ENCODE results near the gene AACS.
A peak's percentile ranks its signal among the peaks of the same experiment; 100 is the strongest.
"Not testable (repeated sequence)": the region's sequence is repeated elsewhere in the genome, so short reads cannot be mapped to it uniquely, and the experiment has no call there.

AACS gene

DNA sequence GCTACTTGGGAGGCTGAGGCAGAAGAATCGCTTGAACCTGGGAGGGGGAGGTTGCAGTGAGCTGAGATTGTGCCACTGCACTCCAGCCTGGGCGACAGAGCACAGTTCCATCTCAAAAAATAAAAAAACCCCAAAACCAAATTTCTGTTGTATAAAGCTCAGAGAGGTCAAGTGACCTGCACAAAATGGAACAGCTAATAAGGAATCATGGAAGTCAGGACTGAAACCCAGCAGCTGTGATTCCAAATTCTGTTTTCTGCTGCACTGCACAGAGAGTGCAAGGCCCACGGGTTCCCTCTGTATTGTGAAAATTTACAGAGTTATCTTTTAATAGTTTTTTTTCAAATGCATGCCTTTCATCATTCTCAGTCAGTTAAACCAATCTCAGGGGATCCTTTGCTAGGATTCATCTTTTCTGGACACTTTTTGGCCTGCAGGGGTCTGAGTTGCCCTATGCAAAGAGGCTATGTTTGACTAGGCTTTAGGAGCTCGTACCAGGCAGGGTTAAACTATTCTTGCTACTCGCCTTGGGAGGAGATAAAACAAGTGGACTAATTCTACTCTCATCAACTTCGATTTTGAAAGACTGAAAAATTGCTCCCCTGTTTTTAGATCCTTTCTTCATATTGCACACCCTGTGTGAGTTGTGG, 26.1 kb upstream of the AACS start:
- peaks cover 5% of the 10 kb centered on the region for H3K9me3 Mint-ChIP-seq
- no peaks in the 10 kb centered on the region for H3K27me3 Mint-ChIP-seq
- no peaks in the 10 kb centered on the region for H3K4me1 Mint-ChIP-seq
- peaks cover 3% of the 10 kb centered on the region for H3K36me3 Mint-ChIP-seq (ENCODE audit: low read depth)
- H3K4me3 Mint-ChIP-seq: no peak overlapping the region
- ATAC-seq (no peak), DNase-seq (no peak)
- H3K27ac Mint-ChIP-seq: no peak overlapping the region

DNA sequence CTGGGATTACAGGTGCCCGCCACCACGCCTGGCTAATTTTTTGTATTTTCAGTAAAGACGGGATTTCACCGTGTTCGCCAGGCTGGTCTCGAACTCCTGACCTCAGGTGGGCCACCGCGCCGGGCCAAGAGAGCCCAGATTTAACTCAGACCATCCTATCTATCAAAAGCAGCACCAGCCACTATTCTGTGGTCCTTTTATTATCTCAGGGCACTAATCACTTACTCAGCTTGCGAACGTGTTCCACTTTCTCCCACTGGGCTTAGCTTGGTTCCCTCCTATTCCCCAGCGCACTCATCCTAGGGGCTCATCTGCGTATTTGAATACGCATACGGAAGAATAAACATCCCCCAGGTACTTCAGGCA, 16.2 kb upstream of the AACS start:
- no peak for ATAC-seq
- H3K36me3 Mint-ChIP-seq (ENCODE audit: low read depth): no peaks in the 10 kb centered on the region

DNA sequence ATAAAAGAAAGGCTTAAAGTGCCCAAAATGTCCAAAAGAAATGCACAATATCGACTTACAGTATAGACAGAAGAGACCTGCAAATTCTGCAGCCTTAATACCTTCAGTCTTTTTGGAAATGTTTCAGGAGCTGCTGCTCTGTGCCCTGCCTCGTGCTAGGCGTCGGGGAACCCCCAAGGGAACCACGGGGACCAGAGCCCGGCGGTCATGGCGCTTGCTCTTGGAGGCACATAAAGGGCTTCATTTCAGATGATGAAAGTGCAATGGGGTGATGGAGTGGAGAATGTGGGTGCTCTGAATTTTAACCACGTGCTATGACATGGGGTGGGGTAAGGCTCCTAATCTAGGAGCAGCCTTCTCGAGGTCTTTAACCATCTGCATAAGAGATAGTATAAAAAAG, 14.8 kb upstream of the AACS start:
- Mint-ChIP-seq H3K9me3 (no peaks in the 10 kb centered on the region), H3K27ac (no peak overlapping the region), H3K4me3 (peak overlapping the region; percentile 83), H3K27me3 (peaks cover 3% of the 10 kb centered on the region), H3K36me3 (ENCODE audit: low read depth) (no peaks in the 10 kb centered on the region), H3K4me1 (peaks cover 8% of the 10 kb centered on the region)
- peak; percentile 14 for DNase-seq
- no peak for ATAC-seq

More for the DNA sequence above, 16.2 kb upstream of the AACS start:
- H3K4me3 Mint-ChIP-seq: peak overlapping the region; percentile 83
- H3K9me3 Mint-ChIP-seq: no peaks in the 10 kb centered on the region
- H3K4me1 Mint-ChIP-seq: peaks cover 8% of the 10 kb centered on the region
- H3K27ac Mint-ChIP-seq: no peak overlapping the region
- no peaks in the 10 kb centered on the region for H3K27me3 Mint-ChIP-seq
- DNase-seq: no peak

DNA sequence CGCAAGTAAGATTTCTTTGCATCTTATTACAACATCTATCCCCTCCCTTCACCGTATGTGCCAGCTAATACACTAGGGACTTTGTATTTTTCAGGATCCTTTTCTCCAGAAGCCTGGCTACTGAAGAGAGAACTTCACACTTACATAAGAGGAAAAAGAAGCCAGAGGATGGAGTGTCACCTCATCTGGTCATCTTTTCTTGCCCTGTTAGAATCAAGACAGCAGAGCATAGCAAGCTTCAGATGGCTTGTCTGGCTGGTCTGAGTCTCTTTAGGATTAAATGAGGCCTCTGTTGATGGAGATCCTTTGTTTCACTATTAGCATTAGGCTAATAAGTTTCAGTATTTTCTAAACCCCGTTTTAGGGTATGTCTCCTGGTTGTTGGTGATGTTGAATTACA, 14.4 kb upstream of the AACS start:
- H3K9me3 Mint-ChIP-seq: no peaks in the 10 kb centered on the region
- H3K4me3 Mint-ChIP-seq: no peak overlapping the region
- H3K4me1 Mint-ChIP-seq: peaks cover 8% of the 10 kb centered on the region
- H3K27ac Mint-ChIP-seq: no peak overlapping the region
- H3K27me3 Mint-ChIP-seq: peaks cover 3% of the 10 kb centered on the region
- H3K36me3 Mint-ChIP-seq (ENCODE audit: low read depth): no peaks in the 10 kb centered on the region
- no peak for ATAC-seq
- no peak for DNase-seq

DNA sequence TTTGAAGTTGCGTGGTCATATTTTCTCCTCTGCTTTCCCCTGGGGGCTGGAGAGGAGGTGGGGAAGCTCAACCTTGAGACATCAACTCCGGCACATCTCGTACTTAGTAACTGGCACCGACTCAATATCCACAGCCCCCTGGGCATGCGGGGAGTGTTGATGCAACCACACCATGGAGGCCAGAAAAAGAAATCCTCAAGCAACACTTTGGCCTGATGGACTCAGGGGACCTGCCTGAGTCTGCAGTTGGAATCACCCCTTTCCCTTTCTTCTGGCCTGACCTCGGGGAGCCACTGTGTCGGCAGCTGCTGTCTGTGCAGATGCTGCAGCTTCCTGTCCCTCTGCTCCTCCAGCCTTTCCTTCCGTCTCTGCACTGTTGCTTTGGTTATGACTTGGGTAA, 11.4 kb upstream of the AACS start:
- Mint-ChIP-seq H3K27me3 (peaks cover 7% of the 10 kb centered on the region), H3K4me3 (no peak overlapping the region), H3K36me3 (ENCODE audit: low read depth) (no peaks in the 10 kb centered on the region), H3K27ac (no peak overlapping the region), H3K4me1 (peaks cover 8% of the 10 kb centered on the region), H3K9me3 (no peaks in the 10 kb centered on the region)
- ATAC-seq (no peak), DNase-seq (no peak)

DNA sequence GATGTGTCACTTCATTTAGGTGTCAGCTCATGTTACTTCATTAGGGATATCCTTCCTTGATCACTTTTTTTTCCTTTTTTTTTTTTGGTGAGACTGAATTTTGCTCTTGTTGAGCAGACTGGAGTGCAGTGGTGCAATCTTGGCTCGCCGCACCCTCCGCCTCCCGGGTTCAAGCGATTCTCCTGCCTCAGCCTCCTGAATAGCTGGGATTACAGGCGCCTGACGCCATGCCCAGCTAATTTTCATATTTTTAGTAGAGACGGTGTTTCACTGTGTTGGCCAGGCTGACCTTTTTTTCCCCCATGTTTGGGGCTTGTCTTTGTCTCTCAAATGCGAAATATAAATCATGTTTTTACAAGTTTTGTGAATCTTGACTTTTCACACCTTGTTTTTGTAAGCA, 9.6 kb upstream of the AACS start:
- ATAC-seq: no peak
- Mint-ChIP-seq H3K27ac (no peak overlapping the region), H3K36me3 (ENCODE audit: low read depth) (no peaks in the 10 kb centered on the region)

DNA sequence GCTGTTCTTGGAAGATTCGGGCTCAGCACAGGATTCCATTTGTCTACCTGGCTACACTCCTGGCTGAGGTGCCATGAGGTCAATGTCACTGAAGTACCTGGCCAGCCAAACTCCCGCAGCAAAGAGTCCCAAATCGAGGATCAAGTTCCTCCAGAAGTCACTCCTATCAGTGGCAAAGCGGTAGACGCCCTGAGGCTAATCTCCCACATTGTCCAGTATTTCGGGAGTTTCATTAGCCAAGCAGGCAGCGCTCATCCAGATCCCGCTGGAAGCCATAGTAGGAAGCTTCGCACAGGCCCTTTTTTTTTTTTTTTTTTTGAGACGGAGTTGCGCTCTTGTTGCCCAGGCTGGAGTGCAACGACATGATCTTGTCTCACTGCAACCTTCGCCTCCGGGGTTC, 8.9 kb upstream of the AACS start:
- Mint-ChIP-seq H3K27ac (no peak overlapping the region), H3K4me1 (no peaks in the 10 kb centered on the region), H3K36me3 (ENCODE audit: low read depth) (no peaks in the 10 kb centered on the region), H3K4me3 (no peak overlapping the region), H3K27me3 (peaks cover 9% of the 10 kb centered on the region), H3K9me3 (no peaks in the 10 kb centered on the region)
- ATAC-seq (no peak), DNase-seq (no peak)

More for the DNA sequence above, 9.6 kb upstream of the AACS start:
- Mint-ChIP-seq H3K27me3 (peaks cover 9% of the 10 kb centered on the region), H3K4me3 (no peak overlapping the region), H3K4me1 (no peaks in the 10 kb centered on the region), H3K9me3 (no peaks in the 10 kb centered on the region)
- DNase-seq: no peak

DNA sequence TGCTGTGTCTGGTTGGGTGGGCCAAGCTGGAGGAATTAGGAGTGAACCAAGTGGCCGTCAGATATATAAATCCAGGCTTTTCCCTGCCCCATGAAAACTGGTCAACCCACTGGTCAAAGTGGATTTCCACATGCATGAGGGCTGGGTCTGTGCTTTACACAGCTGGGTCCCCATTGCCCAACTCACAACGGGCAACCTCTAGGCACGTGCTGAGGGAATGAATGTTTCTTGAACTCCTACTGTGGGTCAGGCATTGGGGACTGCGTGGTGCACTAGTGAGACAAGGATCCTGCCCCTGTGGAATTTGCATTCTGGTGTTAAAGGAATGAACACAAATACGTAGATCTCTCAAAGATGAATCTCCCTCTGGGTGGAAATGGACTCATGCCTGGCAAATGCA, 7.5 kb upstream of the AACS start:
- DNase-seq (no peak), ATAC-seq (no peak)
- no peaks in the 10 kb centered on the region for H3K4me1 Mint-ChIP-seq
- no peak overlapping the region for H3K4me3 Mint-ChIP-seq
- H3K36me3 Mint-ChIP-seq (ENCODE audit: low read depth): peaks cover 1% of the 10 kb centered on the region
- peaks cover 9% of the 10 kb centered on the region for H3K27me3 Mint-ChIP-seq
- no peaks in the 10 kb centered on the region for H3K9me3 Mint-ChIP-seq
- no peak overlapping the region for H3K27ac Mint-ChIP-seq

DNA sequence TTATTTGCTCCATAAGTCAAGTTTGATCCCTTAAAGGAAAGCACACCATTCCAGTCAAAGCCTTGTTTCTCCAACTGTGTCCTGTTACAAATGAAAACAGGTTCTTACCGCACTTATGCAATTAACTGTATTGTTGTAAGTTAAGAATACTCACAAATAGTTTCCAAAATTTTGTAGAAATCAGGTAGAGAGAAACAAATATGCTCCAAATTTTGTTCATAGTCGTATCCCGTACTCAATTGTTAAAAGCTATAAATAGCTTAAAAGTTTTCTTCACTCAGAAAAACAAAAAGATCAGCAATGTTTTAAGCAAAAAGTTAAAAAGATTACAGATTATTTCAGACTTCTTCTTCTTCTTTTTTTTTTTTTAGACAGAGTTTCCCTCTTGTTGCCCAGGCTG, 4.0 kb upstream of the AACS start:
- Mint-ChIP-seq H3K27ac (no peak overlapping the region), H3K36me3 (ENCODE audit: low read depth) (peaks cover 1% of the 10 kb centered on the region), H3K4me3 (no peak overlapping the region), H3K4me1 (peaks cover 4% of the 10 kb centered on the region), H3K27me3 (peaks cover 15% of the 10 kb centered on the region), H3K9me3 (no peaks in the 10 kb centered on the region)
- ATAC-seq: no peak
- no peak for DNase-seq

DNA sequence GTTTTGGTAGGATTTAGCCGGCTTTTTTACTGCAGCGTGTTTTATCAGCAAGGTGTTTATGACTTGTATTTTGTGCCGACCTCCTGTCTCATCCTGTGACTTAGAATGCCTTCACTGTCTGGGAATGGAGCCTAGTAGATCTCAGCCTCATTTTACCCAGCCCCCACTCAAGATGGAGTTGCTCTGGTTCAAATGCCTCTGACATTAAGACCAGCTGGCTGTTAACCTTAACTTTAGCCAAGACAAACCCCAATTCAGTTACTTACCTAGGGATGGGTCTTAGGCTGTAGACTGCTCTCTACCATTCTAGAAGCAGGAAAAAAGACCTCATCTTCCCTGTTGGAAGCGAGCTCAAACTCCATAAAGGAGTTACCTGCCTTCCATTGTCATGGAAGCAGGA, 1.7 kb upstream of the AACS start:
- not testable (repeated sequence) for H3K4me3 Mint-ChIP-seq; H3K36me3 Mint-ChIP-seq (ENCODE audit: low read depth); ATAC-seq; DNase-seq; H3K9me3 Mint-ChIP-seq; H3K27ac Mint-ChIP-seq
- peaks cover 12% of the 10 kb centered on the region for H3K27me3 Mint-ChIP-seq
- H3K4me1 Mint-ChIP-seq: peaks cover 11% of the 10 kb centered on the region

DNA sequence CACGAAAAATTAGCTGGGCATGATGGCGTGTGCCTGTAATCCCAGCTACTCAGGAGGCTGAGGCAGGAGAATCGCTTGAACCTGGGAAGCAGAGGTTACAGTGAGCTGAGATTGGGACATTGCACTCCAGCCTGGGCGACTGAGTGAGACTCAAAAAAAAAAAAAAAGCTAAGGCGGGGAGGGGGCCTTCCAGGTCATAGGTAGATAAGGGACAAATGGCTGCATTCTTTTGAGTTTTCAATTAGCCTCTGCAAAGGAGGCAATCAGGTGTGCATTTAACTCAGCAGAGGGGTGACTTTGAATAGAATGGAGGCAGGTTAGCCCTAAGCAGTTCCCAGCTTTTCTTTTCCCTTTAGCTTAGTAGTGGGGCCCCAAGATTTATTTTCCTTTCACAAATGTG, 743 bp upstream of the AACS start:
- Mint-ChIP-seq H3K27ac (no peak overlapping the region), H3K36me3 (ENCODE audit: low read depth) (peaks cover 1% of the 10 kb centered on the region), H3K27me3 (peaks cover 12% of the 10 kb centered on the region), H3K4me3 (peak overlapping the region; percentile 74), H3K9me3 (no peaks in the 10 kb centered on the region), H3K4me1 (peaks cover 11% of the 10 kb centered on the region)
- no peak for ATAC-seq
- DNase-seq: no peak

DNA sequence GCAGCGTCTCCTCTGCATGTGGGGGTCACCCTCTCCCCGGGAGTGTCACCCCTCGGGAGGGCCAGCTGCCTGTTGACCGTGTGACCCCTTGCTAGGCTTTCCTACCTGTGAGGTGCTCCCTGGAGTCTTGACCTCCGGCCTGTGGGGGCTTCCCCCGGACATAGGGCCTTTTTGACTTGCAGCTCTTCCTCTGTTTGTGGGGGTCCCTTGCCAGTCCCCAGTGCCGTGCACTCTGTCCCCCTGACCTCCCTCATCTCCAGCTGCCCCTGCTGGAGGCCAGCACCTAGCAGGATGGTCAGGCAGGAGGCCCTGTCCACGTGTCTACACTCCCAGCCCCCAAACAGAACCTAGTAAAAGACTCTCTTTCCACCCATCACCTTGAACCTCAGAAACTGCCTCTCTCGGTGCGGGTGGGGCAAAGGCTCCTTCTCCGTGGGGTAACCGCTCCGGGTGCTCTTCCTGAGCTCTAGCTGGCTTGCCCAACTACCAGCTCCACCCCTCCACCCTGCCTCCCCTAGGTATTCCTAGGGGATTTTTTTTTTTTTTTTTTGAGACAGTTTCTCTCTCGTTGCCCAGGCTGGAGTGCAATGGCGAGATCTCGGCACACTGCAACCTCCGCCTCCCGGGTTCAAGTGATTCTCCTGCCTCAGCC, 810 bp downstream of the AACS start:
- H3K4me1 Mint-ChIP-seq: peaks cover 11% of the 10 kb centered on the region
- peak overlapping the region; percentile 71 for H3K27ac Mint-ChIP-seq
- H3K36me3 Mint-ChIP-seq (ENCODE audit: low read depth): peaks cover 1% of the 10 kb centered on the region
- H3K4me3 Mint-ChIP-seq: peak overlapping the region; percentile 78
- no peaks in the 10 kb centered on the region for H3K9me3 Mint-ChIP-seq
- H3K27me3 Mint-ChIP-seq: peaks cover 10% of the 10 kb centered on the region
- ATAC-seq (no peak), DNase-seq (no peak)

DNA sequence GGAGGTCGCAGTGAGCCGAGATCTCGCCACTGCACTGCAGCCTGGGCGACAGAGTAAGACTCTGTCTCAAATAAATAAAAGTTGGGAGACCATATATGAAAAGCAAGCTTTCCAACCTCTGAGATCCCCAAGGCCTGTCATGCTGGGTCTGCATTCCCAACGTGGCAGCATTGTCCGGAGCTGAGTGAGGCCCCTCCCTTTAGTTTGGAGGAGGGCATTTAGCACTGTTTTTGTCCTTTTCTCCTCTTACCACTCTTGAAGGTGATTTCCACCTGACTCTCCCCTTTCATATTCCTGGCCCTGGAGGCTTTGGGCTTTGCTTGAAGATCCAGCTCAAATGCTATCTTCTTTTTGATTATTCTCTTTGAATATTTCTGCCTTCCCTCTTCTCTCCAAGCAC, 3.2 kb downstream of the AACS start:
- H3K36me3 Mint-ChIP-seq (ENCODE audit: low read depth): peaks cover 3% of the 10 kb centered on the region
- peaks cover 5% of the 10 kb centered on the region for H3K27me3 Mint-ChIP-seq
- no peak overlapping the region for H3K4me3 Mint-ChIP-seq
- H3K27ac Mint-ChIP-seq: no peak overlapping the region
- H3K9me3 Mint-ChIP-seq: no peaks in the 10 kb centered on the region
- no peak for ATAC-seq
- DNase-seq: no peak
- peaks cover 15% of the 10 kb centered on the region for H3K4me1 Mint-ChIP-seq

DNA sequence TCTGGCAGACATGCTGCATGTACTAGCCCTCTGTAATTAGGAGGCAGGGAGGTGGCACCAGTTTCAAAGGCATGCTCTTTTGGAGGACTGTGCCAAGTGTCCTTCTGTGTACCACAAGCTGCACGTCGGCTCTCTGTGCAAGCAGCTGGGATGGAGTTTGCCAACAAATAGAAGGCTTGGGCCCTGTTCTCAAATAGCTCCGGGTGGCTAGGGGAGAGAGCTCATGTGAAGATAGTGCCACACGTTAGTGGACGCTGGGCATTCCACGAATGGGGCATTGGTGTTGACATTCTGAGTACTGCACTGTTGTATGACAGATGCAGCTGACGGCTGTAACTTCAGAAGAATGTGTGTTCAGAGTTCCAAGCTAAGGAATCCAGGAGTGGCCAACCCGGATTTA, 4.4 kb downstream of the AACS start:
- DNase-seq (no peak), ATAC-seq (no peak)
- Mint-ChIP-seq H3K4me1 (peaks cover 22% of the 10 kb centered on the region), H3K27me3 (peaks cover 1% of the 10 kb centered on the region), H3K4me3 (no peak overlapping the region), H3K27ac (no peak overlapping the region), H3K9me3 (no peaks in the 10 kb centered on the region), H3K36me3 (ENCODE audit: low read depth) (peaks cover 3% of the 10 kb centered on the region)

DNA sequence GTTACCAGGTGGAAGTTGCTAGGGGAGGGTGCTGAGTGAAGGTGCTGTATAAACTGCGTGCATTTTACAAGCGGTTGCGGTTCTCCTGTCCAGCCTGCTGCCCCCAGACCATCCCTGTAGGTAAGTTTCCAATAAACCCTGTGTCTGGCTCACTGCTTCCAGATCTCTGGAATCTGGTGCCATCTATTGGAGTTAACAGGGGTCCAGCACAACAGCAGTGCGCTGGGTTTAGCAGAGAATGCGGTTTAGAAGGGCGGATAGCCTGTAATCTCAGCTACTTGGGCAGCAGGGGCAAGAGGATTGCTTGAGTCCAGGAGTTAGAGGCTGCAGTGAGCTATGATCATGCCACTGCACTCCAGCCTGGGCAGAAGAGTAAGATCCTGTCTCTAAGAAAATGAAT, 4.9 kb downstream of the AACS start:
- no peaks in the 10 kb centered on the region for H3K27me3 Mint-ChIP-seq
- peaks cover 3% of the 10 kb centered on the region for H3K36me3 Mint-ChIP-seq (ENCODE audit: low read depth)
- no peak for DNase-seq
- H3K4me3 Mint-ChIP-seq: no peak overlapping the region
- H3K27ac Mint-ChIP-seq: no peak overlapping the region
- no peaks in the 10 kb centered on the region for H3K9me3 Mint-ChIP-seq
- peaks cover 20% of the 10 kb centered on the region for H3K4me1 Mint-ChIP-seq
- ATAC-seq: no peak

Measured in activated naive CD8-positive, alpha-beta T cell treated with anti-CD3 and anti-CD28 coated beads, Interleukin-2, amount 50 U/mL, for 24 hours (primary cell).